Thymus (tissue), 11 donors: ENCODE results near the gene SEMA6D. TPM values are rescaled to one million over a fixed set of nuclear protein-coding genes. Genes with fewer than 3 reads are reported as not detected.

Experiments used
- DNase-seq, 9 donors: peaks; one replicate each; pipeline ENCODE4 v3.0.0-alpha.2; 2013; ENCODE audit warnings: low spot score in 9 of 9, low read depth in 6 of 9, missing footprints in 1 of 9
- H3K27ac ChIP-seq, 2 donors: one replicate each; pipeline ENCODE4 v1.5.1; 2013; ENCODE audit warnings: control low read depth in 1 of 2, low read depth in 1 of 2, low read length in 1 of 2, mild to moderate bottlenecking in 1 of 2, moderate library complexity in 1 of 2
- H3K27me3 ChIP-seq, 2 donors: one replicate each; pipeline ENCODE4 v1.5.1; 2013; ENCODE audit warnings: low read length in 1 of 2; ENCODE audit not compliant: control insufficient read depth in 2 of 2, insufficient read depth in 1 of 2
- H3K36me3 ChIP-seq, 2 donors: one replicate each; pipeline ENCODE4 v1.5.1; 2013; ENCODE audit warnings: low read length in 1 of 2, mild to moderate bottlenecking in 1 of 2, moderate library complexity in 1 of 2; ENCODE audit not compliant: control insufficient read depth in 2 of 2, insufficient read depth in 2 of 2
- H3K4me1 ChIP-seq, 2 donors: one replicate each; pipeline ENCODE4 v1.5.1; 2013; ENCODE audit warnings: low read length in 2 of 2; ENCODE audit not compliant: control insufficient read depth in 2 of 2, insufficient read depth in 2 of 2
- H3K4me3 ChIP-seq, 2 donors: one replicate each; pipeline ENCODE4 v1.5.1; 2013; ENCODE audit warnings: low read length in 2 of 2, control low read depth in 1 of 2, mild to moderate bottlenecking in 1 of 2
- H3K9me3 ChIP-seq, 2 donors: one replicate each; pipeline ENCODE4 v1.5.1; 2013; ENCODE audit warnings: low read length in 1 of 2, mild to moderate bottlenecking in 1 of 2; ENCODE audit not compliant: control insufficient read depth in 2 of 2, insufficient read depth in 1 of 2
- WGBS: extraction: QIAGEN DNeasy Blood & Tissue Kit; methylation state at CpG from one replicate; pipeline ENCODE4 v1.1.7; 2013; 5-methylcytosine and 5-hydroxymethylcytosine counted together
- polyA plus RNA-seq: library from polyadenylated mRNA; stranded (reverse); fragments of 200-250 nt; gene quantifications from one replicate; pipeline ENCODE4 v1.2.3, GENCODE V29; 2013
- total RNA-seq: library from RNA; stranded (reverse); fragments of 120-200 nt; gene quantifications from one replicate; pipeline ENCODE4 v1.2.4, GENCODE V29; 2013
- donor health status: healthy.

The SEMA6D gene
- total and polyA plus RNA-seq, 2 donors, result 3.9 to 7.6 TPM

DNA sequence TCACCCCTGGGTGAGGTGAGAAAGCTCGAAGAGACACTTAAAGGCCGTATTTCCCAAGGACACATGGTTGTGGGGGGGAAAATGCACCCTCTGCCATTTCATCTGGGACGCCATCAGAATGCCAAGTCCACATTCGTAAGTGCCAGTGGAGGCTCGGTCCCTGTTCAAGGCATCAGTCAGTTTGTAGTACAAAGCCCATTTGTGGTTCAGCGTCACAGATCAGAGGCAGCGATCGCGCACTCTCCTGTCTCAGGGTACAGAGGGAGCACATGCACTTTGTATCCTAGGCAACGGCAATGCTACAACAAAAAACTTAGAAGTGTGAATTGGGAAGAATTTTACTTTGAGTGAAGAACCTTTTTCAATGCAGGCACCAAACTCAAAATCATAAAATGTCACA is 27.2 kb downstream of the SEMA6D start:
- DNase-seq, result no peak
- no peaks in the 10 kb centered on the region for H3K4me1 ChIP-seq
- H3K27me3 ChIP-seq, result no peaks in the 10 kb centered on the region
- H3K27ac ChIP-seq, result no peak overlapping the region
- no peak overlapping the region for H3K4me3 ChIP-seq
- no peaks in the 10 kb centered on the region for H3K36me3 ChIP-seq
- 92% methylated on average over 10 of the region's 10 CpGs for WGBS
- no peaks in the 10 kb centered on the region for H3K9me3 ChIP-seq

DNA sequence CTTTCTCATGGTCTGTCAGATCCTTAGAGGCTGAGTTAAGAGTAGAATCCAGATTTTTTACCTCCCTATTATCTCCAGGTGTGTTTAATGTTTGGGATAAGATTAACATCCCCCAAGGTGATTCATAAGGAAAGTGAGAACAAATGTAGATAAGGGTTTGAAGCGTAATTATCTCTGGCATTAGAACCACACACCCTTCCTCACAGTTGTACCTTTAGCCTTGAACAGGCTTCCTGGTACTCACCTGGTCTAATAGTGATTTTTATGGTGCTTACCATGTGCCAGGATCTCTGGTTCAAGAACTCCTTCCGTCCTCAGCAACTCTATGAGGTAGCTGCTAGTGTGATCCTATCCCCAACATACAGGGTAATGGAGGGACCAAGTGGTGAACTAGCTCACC is 27.7 kb downstream of the SEMA6D start:
- WGBS, result 93% methylated on average over 2 of the region's 2 CpGs
- Histone ChIP-seq H3K36me3 (no peaks in the 10 kb centered on the region), H3K27ac (no peak overlapping the region), H3K9me3 (no peaks in the 10 kb centered on the region), H3K4me3 (no peak overlapping the region), H3K27me3 (no peaks in the 10 kb centered on the region), H3K4me1 (no peaks in the 10 kb centered on the region)
- DNase-seq, result no peak

DNA sequence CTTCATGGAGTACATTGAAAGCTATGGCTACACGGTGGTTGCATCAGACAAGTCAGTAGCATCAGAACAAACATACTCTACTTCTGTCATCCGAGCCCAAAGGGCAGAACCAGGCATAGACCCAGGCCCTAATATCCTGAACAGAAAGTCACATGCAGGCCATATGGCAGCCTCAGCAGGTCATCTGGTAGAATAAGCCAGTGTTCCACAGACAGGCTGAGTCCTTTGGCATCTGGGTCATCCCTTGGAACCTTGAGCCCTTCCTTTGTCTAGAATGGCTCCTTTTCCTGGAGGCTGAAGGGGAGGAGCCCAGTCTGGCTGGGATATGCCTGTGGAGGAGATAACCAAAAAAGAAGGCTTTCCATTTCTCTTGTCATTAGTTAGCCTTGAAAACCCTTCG is 29.2 kb downstream of the SEMA6D start:
- H3K27me3 ChIP-seq, result no peaks in the 10 kb centered on the region
- no peak overlapping the region for H3K27ac ChIP-seq
- WGBS, result 93% methylated on average over 3 of the region's 3 CpGs
- H3K9me3 ChIP-seq, result no peaks in the 10 kb centered on the region
- H3K4me1 ChIP-seq, result no peaks in the 10 kb centered on the region
- no peak for DNase-seq
- H3K4me3 ChIP-seq, result no peak overlapping the region
- no peaks in the 10 kb centered on the region for H3K36me3 ChIP-seq

DNA sequence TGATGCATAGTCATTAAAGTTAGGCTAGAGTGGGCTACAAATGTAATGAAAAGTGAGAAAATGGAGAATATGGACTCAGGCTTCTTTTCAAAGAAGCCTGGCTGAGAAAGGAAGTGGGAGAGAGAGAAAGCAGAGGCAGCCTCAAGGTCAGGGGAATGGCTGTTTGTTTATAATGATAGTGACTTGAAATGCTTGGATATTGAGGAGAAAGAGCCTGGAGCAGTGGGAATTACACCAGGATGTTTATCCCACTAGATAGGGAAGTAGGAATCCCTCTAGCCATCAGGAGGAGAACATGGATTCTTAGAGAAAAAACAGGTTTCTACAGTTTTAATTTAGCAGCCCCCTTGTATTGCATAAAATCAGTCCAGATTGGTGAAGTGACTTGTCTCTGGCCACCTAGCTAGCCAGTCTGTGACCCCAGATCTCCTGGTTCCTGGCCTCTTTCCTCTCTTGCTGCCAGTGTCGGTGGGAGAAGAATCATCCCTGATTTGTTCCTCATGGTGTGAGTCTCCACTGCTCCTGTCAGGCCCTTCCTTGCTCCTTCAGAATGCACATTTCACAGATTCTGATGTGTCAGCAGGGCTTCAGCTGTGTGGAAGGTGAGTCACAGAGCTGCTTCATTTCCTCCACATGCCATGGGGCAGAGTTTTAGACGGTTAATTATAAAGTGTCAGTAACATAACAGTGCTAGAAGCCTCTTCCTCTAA is 32.9 kb downstream of the SEMA6D start:
- H3K4me1 ChIP-seq, result no peaks in the 10 kb centered on the region
- H3K27ac ChIP-seq, result no peak overlapping the region

DNA sequence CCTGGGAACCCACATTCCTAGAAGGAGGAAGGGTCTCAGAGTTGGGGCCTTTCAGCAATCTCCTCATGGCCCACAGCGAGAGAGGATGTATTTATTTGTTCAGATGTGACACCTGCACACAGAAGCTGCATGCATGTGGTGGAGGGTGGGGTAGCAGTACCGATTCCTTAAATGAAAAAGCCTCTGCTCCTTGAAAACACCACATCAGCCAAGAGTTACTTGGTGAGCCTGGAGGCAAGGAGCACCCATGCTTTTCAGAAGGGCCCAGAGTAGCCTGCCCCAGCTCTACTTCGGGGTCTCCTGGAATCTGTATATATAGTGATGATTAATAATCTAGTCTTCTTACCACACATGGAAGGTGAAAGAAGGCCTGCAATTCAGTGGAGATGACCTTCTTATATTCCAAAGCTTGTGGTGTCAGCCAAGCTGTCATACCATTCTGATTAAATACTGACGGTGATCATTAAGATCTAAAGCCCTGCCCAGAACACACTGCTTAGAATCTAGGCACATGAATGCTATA is 33.5 kb downstream of the SEMA6D start:
- Histone ChIP-seq H3K4me3 (no peak overlapping the region), H3K36me3 (no peaks in the 10 kb centered on the region), H3K27me3 (no peaks in the 10 kb centered on the region), H3K9me3 (no peaks in the 10 kb centered on the region), H3K27ac (no peak overlapping the region), H3K4me1 (no peaks in the 10 kb centered on the region)
- DNase-seq, result no peak
- 92% methylated on average over 4 of the region's 4 CpGs for WGBS

More for the DNA sequence above, 32.9 kb downstream of the SEMA6D start:
- 84% methylated on average over 2 of the region's 2 CpGs for WGBS
- DNase-seq, result no peak
- Histone ChIP-seq H3K4me3 (no peak overlapping the region), H3K27me3 (no peaks in the 10 kb centered on the region), H3K9me3 (no peaks in the 10 kb centered on the region), H3K36me3 (no peaks in the 10 kb centered on the region)

DNA sequence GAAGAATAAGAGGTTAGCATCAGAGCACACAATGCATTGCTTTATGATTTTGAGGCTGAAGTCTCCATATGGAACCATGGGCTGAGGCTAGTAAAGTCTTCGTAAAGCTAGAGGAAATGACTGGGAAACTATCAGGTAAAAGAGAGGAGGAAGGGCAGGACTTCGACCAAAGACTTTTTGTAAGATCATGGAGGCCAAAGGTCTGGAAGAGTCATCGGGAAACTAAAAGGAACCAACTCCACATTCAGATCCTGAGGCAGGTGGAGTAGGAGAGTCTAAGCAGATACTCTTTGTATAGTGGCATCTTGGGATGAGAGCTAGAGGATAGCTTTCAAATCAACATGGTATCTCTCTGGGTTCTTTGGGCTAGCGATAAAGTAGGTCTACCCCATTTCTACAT is 36.3 kb downstream of the SEMA6D start:
- Histone ChIP-seq H3K36me3 (no peaks in the 10 kb centered on the region), H3K9me3 (no peaks in the 10 kb centered on the region), H3K4me3 (no peak overlapping the region), H3K27ac (no peak overlapping the region), H3K27me3 (no peaks in the 10 kb centered on the region), H3K4me1 (no peaks in the 10 kb centered on the region)
- no peak for DNase-seq
- 93% methylated on average over 4 of the region's 4 CpGs for WGBS

DNA sequence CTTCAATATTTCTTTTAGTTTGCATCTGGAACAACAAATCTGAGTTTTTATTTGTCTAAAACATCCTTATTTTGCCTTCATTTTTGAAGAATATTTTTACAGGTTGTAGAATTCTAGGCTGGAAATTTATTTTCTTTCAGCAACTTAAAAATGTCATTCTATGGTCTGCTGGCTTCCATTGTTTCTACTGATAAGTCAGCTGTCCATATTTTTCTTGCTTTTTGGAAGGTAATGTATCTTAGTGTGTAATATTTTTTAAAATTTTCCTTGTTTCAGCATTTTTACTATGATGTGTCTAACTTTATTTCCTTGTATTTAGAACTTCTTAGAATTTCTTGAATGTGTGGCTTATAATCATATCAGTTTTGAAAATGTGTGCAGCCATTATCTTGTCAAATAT is 37.0 kb downstream of the SEMA6D start:
- Histone ChIP-seq H3K9me3 (no peaks in the 10 kb centered on the region), H3K27ac (no peak overlapping the region), H3K36me3 (no peaks in the 10 kb centered on the region), H3K27me3 (no peaks in the 10 kb centered on the region), H3K4me3 (no peak overlapping the region), H3K4me1 (no peaks in the 10 kb centered on the region)
- DNase-seq, result no peak

DNA sequence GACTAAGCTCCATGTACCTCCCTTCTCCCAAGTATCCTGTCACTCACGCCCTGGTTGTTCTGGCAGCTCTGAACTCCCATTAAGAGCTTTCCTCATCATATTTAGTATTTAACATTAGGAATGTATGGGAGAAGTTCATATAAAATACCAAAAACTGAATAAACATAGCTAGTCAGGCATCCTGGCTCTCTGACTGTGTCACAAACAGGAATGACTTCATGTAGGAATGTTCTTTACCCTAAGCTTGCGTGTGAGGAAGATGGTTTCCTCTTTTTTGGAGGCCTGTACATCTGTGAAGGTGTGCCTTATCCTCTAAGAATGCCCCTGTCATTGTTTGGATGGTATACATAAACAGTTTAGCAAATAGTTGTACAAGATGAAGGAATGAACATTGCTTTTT is 38.6 kb downstream of the SEMA6D start:
- no peaks in the 10 kb centered on the region for H3K9me3 ChIP-seq
- DNase-seq, result no peak
- H3K27me3 ChIP-seq, result no peaks in the 10 kb centered on the region
- no peaks in the 10 kb centered on the region for H3K36me3 ChIP-seq
- 91% methylated on average over 2 of the region's 2 CpGs for WGBS
- H3K4me3 ChIP-seq, result no peak overlapping the region
- H3K27ac ChIP-seq, result no peak overlapping the region
- no peaks in the 10 kb centered on the region for H3K4me1 ChIP-seq

DNA sequence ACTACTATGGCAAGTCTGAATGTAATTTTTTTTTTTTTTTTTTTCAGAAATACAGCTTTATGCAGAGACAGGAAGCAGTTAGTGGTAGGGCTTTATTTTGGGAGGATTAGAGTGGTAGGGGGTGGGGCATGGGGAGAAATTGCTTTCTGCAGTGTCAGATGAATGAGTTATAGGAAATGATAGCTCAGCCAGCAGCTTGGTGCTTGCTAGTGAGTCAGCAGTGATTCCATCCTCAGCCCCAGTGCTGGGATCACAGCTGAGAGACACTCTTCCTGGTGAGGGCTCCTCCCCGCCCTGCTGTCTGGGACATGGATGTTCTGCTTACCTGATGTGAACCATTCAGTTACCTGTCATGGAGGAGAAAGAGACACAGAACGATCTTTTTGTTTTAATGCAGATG is 39.6 kb downstream of the SEMA6D start:
- Histone ChIP-seq H3K36me3 (no peaks in the 10 kb centered on the region), H3K27ac (no peak overlapping the region), H3K9me3 (no peaks in the 10 kb centered on the region), H3K27me3 (no peaks in the 10 kb centered on the region), H3K4me1 (no peaks in the 10 kb centered on the region), H3K4me3 (no peak overlapping the region)
- WGBS, result 86% methylated on average over 2 of the region's 2 CpGs
- DNase-seq, result no peak
